HEK293 (cell line): ENCODE data around the gene GNL2.
"Not testable (repeated sequence)": the region's sequence is repeated elsewhere in the genome, so short reads cannot be mapped to it uniquely, and the experiment has no call there.

Experiments
- CTCF ChIA-PET: fragments of 350-600 bp; formaldehyde crosslinking; extraction: SDS; loops from one replicate; lab custom pipeline; 2021; ENCODE audit warnings: antibody characterized with exemption; lab: Yijun Ruan, JAX
- POLR2A ChIA-PET: fragments of 300-600 bp; formaldehyde crosslinking; extraction: SDS; loops from one replicate; lab custom pipeline; 2020; ENCODE audit warnings: antibody characterized with exemption, inconsistent platforms; lab: Yijun Ruan, JAX
- H3K27ac ChIP-seq: fragments of 200-500 bp; sonication (Bioruptor generic); 2 replicates; pipeline ENCODE4 v1.5.1; 2014; ENCODE audit warnings: low read depth, low read length, control low read depth, inconsistent platforms; ENCODE audit errors: extremely low read depth
- H3K36me3 ChIP-seq, 2 experiments: fragments of 200-500 bp in 1 of 2; sonication (Bioruptor generic) in 1 of 2; 1 replicate in 1 of 2; 2 replicates in 1 of 2; pipeline ENCODE4 v1.5.1; 2014 to 2017; ENCODE audit warnings: inconsistent platforms in 2 of 2, low read length in 2 of 2; ENCODE audit not compliant: control insufficient read depth in 2 of 2, insufficient read depth in 1 of 2
- H3K4me1 ChIP-seq: fragments of 200-500 bp; sonication (Bioruptor generic); 2 replicates; pipeline ENCODE4 v1.5.1; 2014; ENCODE audit warnings: mild to moderate bottlenecking, low read length, inconsistent platforms; ENCODE audit not compliant: control insufficient read depth, insufficient read depth
- H3K4me3 ChIP-seq: 2 replicates; pipeline ENCODE4 v1.5.1; 2011; ENCODE audit warnings: low read depth, mild to moderate bottlenecking, control low read depth, low read length, moderate library complexity
- H3K9me3 ChIP-seq: fragments of 200-500 bp; sonication (Bioruptor generic); 2 replicates; pipeline ENCODE4 v1.5.1; 2014; ENCODE audit warnings: low read depth, low read length, inconsistent platforms; ENCODE audit not compliant: control insufficient read depth, insufficient read depth
- INSM2 ChIP-seq: fragments of 450-650 bp; formaldehyde crosslinking; IDR thresholded peaks from 2 replicates; pipeline ENCODE4 v1.5.1; 2016; ENCODE audit warnings: missing biosample characterization, missing genetic modification characterization
- SALL2 ChIP-seq: fragments of 450-650 bp; formaldehyde crosslinking; IDR thresholded peaks from 2 replicates; pipeline ENCODE4 v1.5.0; 2017; ENCODE audit warnings: missing biosample characterization, mild to moderate bottlenecking, missing genetic modification characterization, borderline replicate concordance
- ZBTB1 ChIP-seq: fragments of 450-650 bp; formaldehyde crosslinking; IDR thresholded peaks from 2 replicates; pipeline ENCODE4 v1.5.1; 2016; ENCODE audit warnings: missing biosample characterization, missing genetic modification characterization
- ZNF248 ChIP-seq: fragments of 450-650 bp; formaldehyde crosslinking; IDR thresholded peaks from 2 replicates; pipeline ENCODE4 v1.5.1; 2017; ENCODE audit warnings: missing biosample characterization, missing genetic modification characterization
- ZNF274 ChIP-seq, 2 experiments: fragments of 200-500 bp in 1 of 2; fragments of 450-650 bp in 1 of 2; sonication (Bioruptor generic) in 1 of 2; formaldehyde crosslinking in 1 of 2; IDR thresholded peaks; 2 replicates each; pipeline versions ENCODE4 v1.5.1 to v1.6.1; 2014 to 2016; ENCODE audit warnings: borderline replicate concordance in 1 of 2, inconsistent platforms in 1 of 2, low read length in 1 of 2, missing biosample characterization in 1 of 2, missing genetic modification characterization in 1 of 2
- ZNF398 ChIP-seq: fragments of 450-650 bp; formaldehyde crosslinking; IDR thresholded peaks from 2 replicates; pipeline ENCODE4 v1.5.1; 2017; ENCODE audit warnings: missing biosample characterization, missing genetic modification characterization
- ZNF433 ChIP-seq: fragments of 450-650 bp; formaldehyde crosslinking; IDR thresholded peaks from 2 replicates; pipeline ENCODE4 v1.5.1; 2016; ENCODE audit warnings: missing biosample characterization, missing genetic modification characterization, low read depth
- ZNF670 ChIP-seq: fragments of 450-650 bp; formaldehyde crosslinking; IDR thresholded peaks from 2 replicates; pipeline ENCODE4 v1.5.1; 2016; ENCODE audit warnings: missing biosample characterization, missing genetic modification characterization, low read depth

GNL2 gene

DNA sequence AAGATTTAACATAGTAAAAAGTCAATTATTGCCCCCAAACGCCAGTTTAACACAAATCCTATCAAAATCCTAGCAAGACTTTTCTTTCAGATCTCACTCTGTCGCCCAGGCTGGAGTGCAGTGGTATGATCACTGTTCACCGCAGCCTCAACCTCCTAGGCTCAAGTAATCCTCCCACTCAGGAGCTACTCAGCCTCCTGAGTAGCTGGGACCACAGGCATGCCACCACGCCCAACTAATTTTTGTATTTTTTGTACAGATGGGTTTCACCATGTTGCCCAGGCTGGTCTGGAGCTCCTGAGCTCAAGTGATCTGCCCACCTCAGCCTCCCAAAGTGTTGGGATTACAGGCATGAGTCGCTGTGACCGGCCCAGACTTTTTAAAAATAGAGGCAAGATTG lies 46.4 kb downstream of the GNL2 start (continued):
- no peak for TF ChIP-seq INSM2 (tag by site-specific recombination)
- TF ChIP-seq ZNF670 = no peak
- no peak for TF ChIP-seq ZNF274 (IDR thresholded peaks at IDR 0.05; ENCODE audit: low read length)
- TF ChIP-seq ZNF274 (tag by site-specific recombination; IDR thresholded peaks at IDR 0.05; ENCODE audit: borderline replicate concordance) = no peak
- TF ChIP-seq ZNF398 (tag by site-specific recombination) = no peak
- no peak for TF ChIP-seq ZNF248 (tag by site-specific recombination)
- TF ChIP-seq ZBTB1 (tag by site-specific recombination) = no peak

GRCh38 chr1:37545019-37545418 lies 50.7 kb downstream of the GNL2 start:
- Histone ChIP-seq H3K36me3 (peaks cover 62 to 84% of the 10 kb centered on the region in 2 experiments), H3K4me3 (no peak overlapping the region), H3K4me1 (no peaks in the 10 kb centered on the region), H3K27ac (no peak overlapping the region), H3K9me3 (no peaks in the 10 kb centered on the region)
- no peak for TF ChIP-seq INSM2 (tag by site-specific recombination)
- POLR2A ChIA-PET = interaction anchor here (0.6 kb wide), 1 partner anchor 1399 kb away, joined by 3 read pairs; no protein-coding TSS in a partner anchor
- CTCF ChIA-PET = interaction anchor here (0.7 kb wide), 1 partner anchor 262 kb away, joined by 4 read pairs; no protein-coding TSS in a partner anchor

GRCh38 chr1:37544530-37544929 lies 51.2 kb downstream of the GNL2 start:
- POLR2A ChIA-PET = interaction anchor here (0.6 kb wide), 1 partner anchor 1399 kb away, joined by 3 read pairs; no protein-coding TSS in a partner anchor
- Histone ChIP-seq H3K9me3 (no peaks in the 10 kb centered on the region), H3K4me3 (no peak overlapping the region), H3K36me3 (peaks cover 60 to 84% of the 10 kb centered on the region in 2 experiments), H3K4me1 (no peaks in the 10 kb centered on the region), H3K27ac (no peak overlapping the region)
- TF ChIP-seq ZNF433 (tag by site-specific recombination) = no peak
- CTCF ChIA-PET = interaction anchor here (0.7 kb wide), 1 partner anchor 263 kb away, joined by 4 read pairs; no protein-coding TSS in a partner anchor

GRCh38 chr1:37540036-37540785 lies 55.5 kb downstream of the GNL2 start:
- TF ChIP-seq SALL2 (tag by site-specific recombination) = no peak
- TF ChIP-seq, all 188 proteins: peak for 0
- Histone ChIP-seq H3K9me3 (no peaks in the 10 kb centered on the region), H3K27ac (no peak overlapping the region), H3K4me3 (no peak overlapping the region), H3K36me3 (peaks cover 45 to 92% of the 10 kb centered on the region in 2 experiments), H3K4me1 (no peaks in the 10 kb centered on the region)
- CTCF ChIA-PET = interaction anchor here (0.7 kb wide), 1 partner anchor 16 kb away, joined by 3 read pairs; no protein-coding TSS in a partner anchor
- POLR2A ChIA-PET = no interaction called here

DNA sequence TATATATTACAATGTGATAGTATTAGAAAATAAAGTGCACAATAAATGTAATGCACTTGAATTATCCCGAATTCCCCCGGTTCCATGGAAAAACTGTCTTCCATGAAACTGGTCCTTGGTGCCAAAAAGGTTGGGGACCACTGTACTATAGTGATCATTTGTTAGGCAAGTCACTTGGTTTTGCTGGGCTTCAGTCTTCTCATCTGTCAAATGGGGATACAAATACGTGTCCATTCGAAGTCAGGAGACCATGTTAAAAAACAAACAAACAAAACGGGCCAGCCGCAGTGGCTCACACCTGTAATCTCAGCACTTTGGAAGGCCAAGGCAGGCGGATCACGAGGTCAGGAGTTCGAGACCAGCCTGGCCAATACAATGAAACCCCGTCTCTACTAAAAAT lies 56.6 kb downstream of the GNL2 start:
- H3K4me3 ChIP-seq, CTCF ChIA-PET, H3K9me3 ChIP-seq, H3K4me1 ChIP-seq, H3K27ac ChIP-seq: not testable (repeated sequence)
- POLR2A ChIA-PET = interaction anchor here (1.1 kb wide), 1 partner anchor 25 kb away, joined by 4 read pairs; the partner anchor contains the start of gene MEAF6
- peaks cover 42 to 82% of the 10 kb centered on the region in 2 experiments for H3K36me3 ChIP-seq
